GM12878 (cell line): ENCODE measurements around the gene NCBP1. TPM values are rescaled to one million over a fixed set of nuclear protein-coding genes. Genes with fewer than 3 reads are reported as not detected.

Experiments used
- BHLHE40 ChIP-seq, 2 experiments: fragments of 450-650 bp in 1 of 2; IDR thresholded peaks; 2 replicates each; pipeline ENCODE4 v1.6.1; 2011 to 2017; ENCODE audit warnings: low read depth in 2 of 2, borderline replicate concordance in 1 of 2, improper control_type of control experiment in 1 of 2, low read length in 1 of 2, mild to moderate bottlenecking in 1 of 2
- GATAD2B ChIP-seq: fragments of 450-650 bp; conservative IDR thresholded peaks from 2 replicates; pipeline ENCODE4 v1.6.1; 2017; ENCODE audit warnings: low read depth, mild to moderate bottlenecking, moderate library complexity
- POLR2AphosphoS5 ChIP-seq: IDR thresholded peaks from 2 replicates; pipeline ENCODE4 v1.6.1; 2011; ENCODE audit warnings: mild to moderate bottlenecking, low read length, inconsistent platforms
- RAD51 ChIP-seq: fragments of 450-650 bp; IDR thresholded peaks from 2 replicates; pipeline ENCODE4 v1.6.1; 2016; ENCODE audit warnings: moderate library complexity, mild to moderate bottlenecking, inconsistent platforms
- YBX1 ChIP-seq: fragments of 450-650 bp; IDR thresholded peaks from 2 replicates; pipeline ENCODE4 v1.6.1; 2016; ENCODE audit warnings: antibody characterized with exemption
- YY1 ChIP-seq: IDR thresholded peaks from 2 replicates; pipeline ENCODE4 v1.6.1; 2011; ENCODE audit warnings: low read depth, mild to moderate bottlenecking, low read length
- ZNF274 ChIP-seq: IDR thresholded peaks from one replicate; pipeline ENCODE4 v1.8.0; 2011; ENCODE audit not compliant: insufficient read length, insufficient read depth
- polyA plus RNA-seq, 11 experiments: library from polyadenylated mRNA; depleted of rRNA in 4 of 11; unstranded in 6 of 11; stranded (reverse) in 5 of 11; fragments of >200 nt; fragmentation: Nextera tagmentation in 4 of 11; fragmentation: Illumina TruSeq in 1 of 11; extraction: Ambion mirVana in 4 of 11; extraction: Trizol in 1 of 11; gene quantifications; 1 replicate in 1 of 11; 2 replicates in 10 of 11; pipeline versions ENCODE4 v1.2.1 to v1.2.3, GENCODE V29; 2011 to 2016; ENCODE audit warnings: inconsistent platforms in 2 of 11, missing spikeins in 2 of 11, low read depth in 1 of 11
- total RNA-seq, 4 experiments: library from RNA; depleted of rRNA in 3 of 4; stranded (reverse); fragments of >200 nt in 3 of 4; fragmentation: Illumina TruSeq in 1 of 4; extraction: Trizol in 1 of 4; gene quantifications; 2 replicates each; pipeline versions ENCODE4 v1.2.1 to v1.2.3, GENCODE V29; 2013 to 2021
- TF ChIP-seq, protein P1 (sequence below): IDR thresholded peaks from 2 replicates; pipeline ENCODE4 v1.6.1; 2011; ENCODE audit warnings: borderline replicate concordance, low read depth, mild to moderate bottlenecking, moderate library complexity, mixed read lengths, low read length; ENCODE audit not compliant: insufficient read depth; ENCODE audit errors: extremely low read length
- TF ChIP-seq, protein P2 (sequence below): IDR thresholded peaks from 2 replicates; pipeline ENCODE4 v1.6.1; 2012; ENCODE audit warnings: low read length, inconsistent platforms
- TF ChIP-seq, protein P3 (sequence below): IDR thresholded peaks from 2 replicates; pipeline ENCODE4 v1.6.1; 2012; ENCODE audit warnings: low read depth, low read length, improper control_type of control experiment
- TF ChIP-seq, protein P4 (sequence below): IDR thresholded peaks from 2 replicates; pipeline ENCODE4 v1.6.1; 2012; ENCODE audit warnings: low read depth, low read length, improper control_type of control experiment
- TF ChIP-seq, protein P5 (sequence below): fragments of 450-650 bp; IDR thresholded peaks from 2 replicates; pipeline ENCODE4 v1.6.1; 2014; ENCODE audit warnings: mild to moderate bottlenecking
- TF ChIP-seq, protein P6 (sequence below): fragments of 450-650 bp; IDR thresholded peaks from 2 replicates; pipeline ENCODE4 v1.6.1; 2017; ENCODE audit warnings: mild to moderate bottlenecking, low read depth, inconsistent platforms; ENCODE audit not compliant: poor library complexity, severe bottlenecking
- TF ChIP-seq, protein P7 (sequence below): fragments of 450-650 bp; IDR thresholded peaks from 2 replicates; pipeline ENCODE4 v1.6.1; 2017; ENCODE audit warnings: low read depth, mild to moderate bottlenecking, moderate library complexity
- TF ChIP-seq, protein P8 (sequence below): IDR thresholded peaks from 2 replicates; pipeline ENCODE4 v1.6.1; 2011; ENCODE audit warnings: borderline replicate concordance, low read depth, mild to moderate bottlenecking, moderate library complexity, low read length; ENCODE audit not compliant: insufficient read depth, poor library complexity, severe bottlenecking

The NCBP1 gene
- total and polyA plus RNA-seq, 10 of the 15 experiments (the other 5 are each of a cell fraction or from before 2014, with no cell fraction given), result 14.7 to 70.9 (median 36.0) TPM

DNA sequence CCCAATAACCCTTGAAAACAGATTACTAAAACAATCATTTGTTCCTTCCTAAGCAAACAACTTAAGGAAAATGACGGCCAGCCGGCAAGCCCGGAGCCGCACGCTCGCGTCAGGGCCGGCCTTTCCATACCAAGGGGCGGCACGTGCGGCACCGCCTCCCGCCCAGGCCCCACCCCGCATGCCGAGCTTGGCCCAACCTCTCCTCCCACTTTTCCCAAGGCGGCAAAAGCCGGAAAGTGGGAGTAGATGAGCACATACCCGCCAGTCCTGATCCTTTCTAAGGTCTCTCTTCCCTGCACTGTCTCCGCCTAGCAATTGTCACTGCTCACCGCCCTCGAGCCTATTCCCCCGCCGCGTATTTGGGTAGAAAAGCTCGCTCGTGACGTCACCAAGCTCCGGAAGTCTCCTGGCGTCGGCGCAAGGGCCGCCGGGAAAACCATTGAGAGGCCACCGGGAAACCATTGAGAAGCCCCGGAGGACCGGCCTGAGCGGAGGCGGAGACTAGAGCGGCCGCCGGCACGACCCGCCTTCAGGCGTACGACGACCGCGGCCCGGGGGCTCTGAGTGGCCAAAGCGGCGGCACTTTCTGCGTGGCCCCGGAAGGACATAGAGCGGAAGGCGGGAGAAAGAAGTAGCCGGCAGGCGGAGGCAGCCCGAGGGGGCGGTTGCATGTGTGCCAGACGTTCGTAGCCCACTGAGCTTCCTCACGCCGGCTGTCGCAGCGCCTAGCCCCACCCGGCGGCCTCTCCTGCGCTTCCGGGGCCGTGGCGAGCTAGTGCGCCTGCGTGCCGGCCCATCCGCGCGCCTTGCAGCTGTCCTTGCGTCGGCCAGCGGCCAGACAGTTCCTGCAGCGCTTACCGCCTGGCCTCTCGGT is at the start of gene NCBP1, which contains the start of gene TSTD2 (continued):
- TF ChIP-seq, protein P1, sequence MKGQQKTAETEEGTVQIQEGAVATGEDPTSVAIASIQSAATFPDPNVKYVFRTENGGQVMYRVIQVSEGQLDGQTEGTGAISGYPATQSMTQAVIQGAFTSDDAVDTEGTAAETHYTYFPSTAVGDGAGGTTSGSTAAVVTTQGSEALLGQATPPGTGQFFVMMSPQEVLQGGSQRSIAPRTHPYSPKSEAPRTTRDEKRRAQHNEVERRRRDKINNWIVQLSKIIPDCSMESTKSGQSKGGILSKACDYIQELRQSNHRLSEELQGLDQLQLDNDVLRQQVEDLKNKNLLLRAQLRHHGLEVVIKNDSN, result peak; percentile 69
- peak; percentile 85 for TF ChIP-seq POLR2AphosphoS5
- TF ChIP-seq, protein P2, sequence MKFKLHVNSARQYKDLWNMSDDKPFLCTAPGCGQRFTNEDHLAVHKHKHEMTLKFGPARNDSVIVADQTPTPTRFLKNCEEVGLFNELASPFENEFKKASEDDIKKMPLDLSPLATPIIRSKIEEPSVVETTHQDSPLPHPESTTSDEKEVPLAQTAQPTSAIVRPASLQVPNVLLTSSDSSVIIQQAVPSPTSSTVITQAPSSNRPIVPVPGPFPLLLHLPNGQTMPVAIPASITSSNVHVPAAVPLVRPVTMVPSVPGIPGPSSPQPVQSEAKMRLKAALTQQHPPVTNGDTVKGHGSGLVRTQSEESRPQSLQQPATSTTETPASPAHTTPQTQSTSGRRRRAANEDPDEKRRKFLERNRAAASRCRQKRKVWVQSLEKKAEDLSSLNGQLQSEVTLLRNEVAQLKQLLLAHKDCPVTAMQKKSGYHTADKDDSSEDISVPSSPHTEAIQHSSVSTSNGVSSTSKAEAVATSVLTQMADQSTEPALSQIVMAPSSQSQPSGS, result no peak; the same call in 1 of the 2 replicates
- TF ChIP-seq, protein P3, sequence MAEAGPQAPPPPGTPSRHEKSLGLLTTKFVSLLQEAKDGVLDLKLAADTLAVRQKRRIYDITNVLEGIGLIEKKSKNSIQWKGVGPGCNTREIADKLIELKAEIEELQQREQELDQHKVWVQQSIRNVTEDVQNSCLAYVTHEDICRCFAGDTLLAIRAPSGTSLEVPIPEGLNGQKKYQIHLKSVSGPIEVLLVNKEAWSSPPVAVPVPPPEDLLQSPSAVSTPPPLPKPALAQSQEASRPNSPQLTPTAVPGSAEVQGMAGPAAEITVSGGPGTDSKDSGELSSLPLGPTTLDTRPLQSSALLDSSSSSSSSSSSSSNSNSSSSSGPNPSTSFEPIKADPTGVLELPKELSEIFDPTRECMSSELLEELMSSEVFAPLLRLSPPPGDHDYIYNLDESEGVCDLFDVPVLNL, result peak; percentile 53; the same call in 1 of the 2 replicates
- TF ChIP-seq YY1, result peak; percentile 60; the same call in 1 of the 2 replicates
- TF ChIP-seq YBX1, result no peak
- TF ChIP-seq, protein P4, sequence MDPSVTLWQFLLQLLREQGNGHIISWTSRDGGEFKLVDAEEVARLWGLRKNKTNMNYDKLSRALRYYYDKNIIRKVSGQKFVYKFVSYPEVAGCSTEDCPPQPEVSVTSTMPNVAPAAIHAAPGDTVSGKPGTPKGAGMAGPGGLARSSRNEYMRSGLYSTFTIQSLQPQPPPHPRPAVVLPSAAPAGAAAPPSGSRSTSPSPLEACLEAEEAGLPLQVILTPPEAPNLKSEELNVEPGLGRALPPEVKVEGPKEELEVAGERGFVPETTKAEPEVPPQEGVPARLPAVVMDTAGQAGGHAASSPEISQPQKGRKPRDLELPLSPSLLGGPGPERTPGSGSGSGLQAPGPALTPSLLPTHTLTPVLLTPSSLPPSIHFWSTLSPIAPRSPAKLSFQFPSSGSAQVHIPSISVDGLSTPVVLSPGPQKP, result peak; percentile 80; the same call in 1 of the 2 replicates
- peak; percentile 99 to 100 for TF ChIP-seq BHLHE40 (IDR thresholded peaks at IDR 0.05; ENCODE audit: borderline replicate concordance in 1 of 2, low read depth in 2 of 2, low read length in 1 of 2)
- TF ChIP-seq RAD51, result peak; percentile 58
- TF ChIP-seq, protein P5, sequence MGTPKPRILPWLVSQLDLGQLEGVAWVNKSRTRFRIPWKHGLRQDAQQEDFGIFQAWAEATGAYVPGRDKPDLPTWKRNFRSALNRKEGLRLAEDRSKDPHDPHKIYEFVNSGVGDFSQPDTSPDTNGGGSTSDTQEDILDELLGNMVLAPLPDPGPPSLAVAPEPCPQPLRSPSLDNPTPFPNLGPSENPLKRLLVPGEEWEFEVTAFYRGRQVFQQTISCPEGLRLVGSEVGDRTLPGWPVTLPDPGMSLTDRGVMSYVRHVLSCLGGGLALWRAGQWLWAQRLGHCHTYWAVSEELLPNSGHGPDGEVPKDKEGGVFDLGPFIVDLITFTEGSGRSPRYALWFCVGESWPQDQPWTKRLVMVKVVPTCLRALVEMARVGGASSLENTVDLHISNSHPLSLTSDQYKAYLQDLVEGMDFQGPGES, result 0 out of 2 replicates have a peak, but pooled peaks have one; percentile 27
- TF ChIP-seq, protein P6, sequence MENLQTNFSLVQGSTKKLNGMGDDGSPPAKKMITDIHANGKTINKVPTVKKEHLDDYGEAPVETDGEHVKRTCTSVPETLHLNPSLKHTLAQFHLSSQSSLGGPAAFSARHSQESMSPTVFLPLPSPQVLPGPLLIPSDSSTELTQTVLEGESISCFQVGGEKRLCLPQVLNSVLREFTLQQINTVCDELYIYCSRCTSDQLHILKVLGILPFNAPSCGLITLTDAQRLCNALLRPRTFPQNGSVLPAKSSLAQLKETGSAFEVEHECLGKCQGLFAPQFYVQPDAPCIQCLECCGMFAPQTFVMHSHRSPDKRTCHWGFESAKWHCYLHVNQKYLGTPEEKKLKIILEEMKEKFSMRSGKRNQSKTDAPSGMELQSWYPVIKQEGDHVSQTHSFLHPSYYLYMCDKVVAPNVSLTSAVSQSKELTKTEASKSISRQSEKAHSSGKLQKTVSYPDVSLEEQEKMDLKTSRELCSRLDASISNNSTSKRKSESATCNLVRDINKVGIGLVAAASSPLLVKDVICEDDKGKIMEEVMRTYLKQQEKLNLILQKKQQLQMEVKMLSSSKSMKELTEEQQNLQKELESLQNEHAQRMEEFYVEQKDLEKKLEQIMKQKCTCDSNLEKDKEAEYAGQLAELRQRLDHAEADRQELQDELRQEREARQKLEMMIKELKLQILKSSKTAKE, result no peak
- TF ChIP-seq GATAD2B, result peak; percentile 69; the same call in 1 of the 2 replicates
- TF ChIP-seq ZNF274, result no peak
- TF ChIP-seq, protein P7, sequence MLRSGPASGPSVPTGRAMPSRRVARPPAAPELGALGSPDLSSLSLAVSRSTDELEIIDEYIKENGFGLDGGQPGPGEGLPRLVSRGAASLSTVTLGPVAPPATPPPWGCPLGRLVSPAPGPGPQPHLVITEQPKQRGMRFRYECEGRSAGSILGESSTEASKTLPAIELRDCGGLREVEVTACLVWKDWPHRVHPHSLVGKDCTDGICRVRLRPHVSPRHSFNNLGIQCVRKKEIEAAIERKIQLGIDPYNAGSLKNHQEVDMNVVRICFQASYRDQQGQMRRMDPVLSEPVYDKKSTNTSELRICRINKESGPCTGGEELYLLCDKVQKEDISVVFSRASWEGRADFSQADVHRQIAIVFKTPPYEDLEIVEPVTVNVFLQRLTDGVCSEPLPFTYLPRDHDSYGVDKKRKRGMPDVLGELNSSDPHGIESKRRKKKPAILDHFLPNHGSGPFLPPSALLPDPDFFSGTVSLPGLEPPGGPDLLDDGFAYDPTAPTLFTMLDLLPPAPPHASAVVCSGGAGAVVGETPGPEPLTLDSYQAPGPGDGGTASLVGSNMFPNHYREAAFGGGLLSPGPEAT, result peak; percentile 67; the same call in 1 of the 2 replicates
- TF ChIP-seq, protein P8, sequence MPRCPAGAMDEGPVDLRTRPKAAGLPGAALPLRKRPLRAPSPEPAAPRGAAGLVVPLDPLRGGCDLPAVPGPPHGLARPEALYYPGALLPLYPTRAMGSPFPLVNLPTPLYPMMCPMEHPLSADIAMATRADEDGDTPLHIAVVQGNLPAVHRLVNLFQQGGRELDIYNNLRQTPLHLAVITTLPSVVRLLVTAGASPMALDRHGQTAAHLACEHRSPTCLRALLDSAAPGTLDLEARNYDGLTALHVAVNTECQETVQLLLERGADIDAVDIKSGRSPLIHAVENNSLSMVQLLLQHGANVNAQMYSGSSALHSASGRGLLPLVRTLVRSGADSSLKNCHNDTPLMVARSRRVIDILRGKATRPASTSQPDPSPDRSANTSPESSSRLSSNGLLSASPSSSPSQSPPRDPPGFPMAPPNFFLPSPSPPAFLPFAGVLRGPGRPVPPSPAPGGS, result peak; percentile 22
